ENCODE measurements around the gene CLDND2.

Gene CLDND2

GRCh38 chr19:51320280-51320657, 48.5 kb downstream of the CLDND2 start:
- Histone ChIP-seq H3F3A (ENCODE audit: control insufficient read depth, insufficient read depth) (no peaks in the 10 kb centered on the region), H3K4me2 (ENCODE audit: low read length) (no peak overlapping the region), H3K9me3 (ENCODE audit: control insufficient read depth, insufficient read depth, low read length) (no peaks in the 10 kb centered on the region)

GRCh38 chr19:51319649-51320279, 49.0 kb downstream of the CLDND2 start:
- no peaks in the 10 kb centered on the region for H4K20me1 ChIP-seq (ENCODE audit: control insufficient read depth, insufficient read depth, low read depth, low read length)
- no peaks in the 10 kb centered on the region for H3K27me3 ChIP-seq (ENCODE audit: control insufficient read depth, low read length)
- TF ChIP-seq EZH2phosphoT487 (IDR thresholded peaks at IDR 0.05; ENCODE audit: borderline replicate concordance, low read length) (no peak), CTCF (IDR thresholded peaks at IDR 0.05; ENCODE audit: low read depth, low read length, poor library complexity, severe bottlenecking) (no peak)
- no peaks in the 10 kb centered on the region for H3K36me3 ChIP-seq (ENCODE audit: control insufficient read depth, low read length)
- no peak overlapping the region for H3K27ac ChIP-seq (ENCODE audit: low read depth, low read length)
- no peak overlapping the region for H3K4me3 ChIP-seq (ENCODE audit: low read length)
- no peaks in the 10 kb centered on the region for H3K9me3 ChIP-seq (ENCODE audit: control insufficient read depth, insufficient read depth, low read length)
- no peak overlapping the region for H3K4me2 ChIP-seq (ENCODE audit: low read length)
- no peaks in the 10 kb centered on the region for H3K4me1 ChIP-seq (ENCODE audit: control insufficient read depth, low read length)
- no peaks in the 10 kb centered on the region for H3F3A ChIP-seq (ENCODE audit: control insufficient read depth, insufficient read depth)
- no peaks in the 10 kb centered on the region for H3K9me2 ChIP-seq (replicated peaks; ENCODE audit: control insufficient read depth, low read length)
- no peaks in the 10 kb centered on the region for H3K79me2 ChIP-seq (ENCODE audit: control insufficient read depth, low read length)

More at GRCh38 chr19:51320280-51320657, 48.5 kb downstream of the CLDND2 start:
- Histone ChIP-seq H3K27ac (ENCODE audit: low read depth, low read length) (no peak overlapping the region), H3K4me3 (ENCODE audit: low read length) (no peak overlapping the region), H3K36me3 (ENCODE audit: control insufficient read depth, low read length) (no peaks in the 10 kb centered on the region), H3K79me2 (ENCODE audit: control insufficient read depth, low read length) (no peaks in the 10 kb centered on the region), H3K9me2 (replicated peaks; ENCODE audit: control insufficient read depth, low read length) (no peaks in the 10 kb centered on the region), H4K20me1 (ENCODE audit: control insufficient read depth, insufficient read depth, low read depth, low read length) (no peaks in the 10 kb centered on the region), H3K4me1 (ENCODE audit: control insufficient read depth, low read length) (no peaks in the 10 kb centered on the region), H3K27me3 (ENCODE audit: control insufficient read depth, low read length) (no peaks in the 10 kb centered on the region)
- no peak for TF ChIP-seq CTCF (IDR thresholded peaks at IDR 0.05; ENCODE audit: low read depth, low read length, poor library complexity, severe bottlenecking)
- no peak for TF ChIP-seq EZH2phosphoT487 (IDR thresholded peaks at IDR 0.05; ENCODE audit: borderline replicate concordance, low read length)

- Histone ChIP-seq H3K4me1 (ENCODE audit: control insufficient read depth, low read length) (no peaks in the 10 kb centered on the region), H3K27me3 (ENCODE audit: control insufficient read depth, low read length) (no peaks in the 10 kb centered on the region), H3K79me2 (ENCODE audit: control insufficient read depth, low read length) (no peaks in the 10 kb centered on the region), H4K20me1 (ENCODE audit: control insufficient read depth, insufficient read depth, low read depth, low read length) (no peaks in the 10 kb centered on the region), H3K4me2 (ENCODE audit: low read length) (no peak overlapping the region), H3K9me3 (ENCODE audit: control insufficient read depth, insufficient read depth, low read length) (no peaks in the 10 kb centered on the region), H3K27ac (ENCODE audit: low read depth, low read length) (no peak overlapping the region), H3K36me3 (ENCODE audit: control insufficient read depth, low read length) (no peaks in the 10 kb centered on the region), H3K9me2 (replicated peaks; ENCODE audit: control insufficient read depth, low read length) (no peaks in the 10 kb centered on the region), H3K4me3 (ENCODE audit: low read length) (no peak overlapping the region), H3F3A (ENCODE audit: control insufficient read depth, insufficient read depth) (no peaks in the 10 kb centered on the region)
- TF ChIP-seq EZH2phosphoT487 (IDR thresholded peaks at IDR 0.05; ENCODE audit: borderline replicate concordance, low read length) = no peak
- TF ChIP-seq CTCF (IDR thresholded peaks at IDR 0.05; ENCODE audit: low read depth, low read length, poor library complexity, severe bottlenecking) = no peak
Observed at GRCh38 chr19:51318687-51319648, 49.8 kb downstream of the CLDND2 start.
